GM12875 (cell line): ENCODE measurements around the gene ZNF234.
"Not testable (repeated sequence)": the region's sequence is repeated elsewhere in the genome, so short reads cannot be mapped to it uniquely, and the experiment has no call there.

Experiments used
- H3K4me3 ChIP-seq: one replicate; pipeline ENCODE4 v1.5.1; 2011; ENCODE audit warnings: low read depth, low read length, control low read depth
- TF ChIP-seq, protein P1 (sequence below): IDR thresholded peaks from 2 replicates; pipeline ENCODE4 v1.5.1; 2011; ENCODE audit warnings: low read depth, mild to moderate bottlenecking, control low read depth, inconsistent platforms, low read length, moderate library complexity, borderline replicate concordance; ENCODE audit not compliant: insufficient read depth

Gene ZNF234

DNA sequence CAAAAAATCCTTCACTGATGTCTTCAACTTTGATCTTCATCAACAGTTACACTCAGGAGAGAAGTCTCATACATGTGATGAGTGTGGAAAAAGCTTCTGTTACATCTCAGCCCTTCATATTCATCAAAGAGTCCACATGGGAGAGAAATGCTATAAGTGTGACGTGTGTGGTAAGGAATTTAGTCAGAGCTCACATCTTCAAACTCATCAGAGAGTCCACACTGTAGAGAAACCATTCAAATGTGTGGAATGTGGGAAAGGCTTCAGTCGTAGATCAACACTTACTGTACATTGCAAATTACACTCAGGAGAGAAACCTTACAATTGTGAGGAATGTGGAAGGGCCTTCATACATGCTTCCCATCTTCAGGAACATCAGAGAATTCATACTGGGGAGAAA lies 15.1 kb downstream of the ZNF234 start:
- TF ChIP-seq, protein P1, sequence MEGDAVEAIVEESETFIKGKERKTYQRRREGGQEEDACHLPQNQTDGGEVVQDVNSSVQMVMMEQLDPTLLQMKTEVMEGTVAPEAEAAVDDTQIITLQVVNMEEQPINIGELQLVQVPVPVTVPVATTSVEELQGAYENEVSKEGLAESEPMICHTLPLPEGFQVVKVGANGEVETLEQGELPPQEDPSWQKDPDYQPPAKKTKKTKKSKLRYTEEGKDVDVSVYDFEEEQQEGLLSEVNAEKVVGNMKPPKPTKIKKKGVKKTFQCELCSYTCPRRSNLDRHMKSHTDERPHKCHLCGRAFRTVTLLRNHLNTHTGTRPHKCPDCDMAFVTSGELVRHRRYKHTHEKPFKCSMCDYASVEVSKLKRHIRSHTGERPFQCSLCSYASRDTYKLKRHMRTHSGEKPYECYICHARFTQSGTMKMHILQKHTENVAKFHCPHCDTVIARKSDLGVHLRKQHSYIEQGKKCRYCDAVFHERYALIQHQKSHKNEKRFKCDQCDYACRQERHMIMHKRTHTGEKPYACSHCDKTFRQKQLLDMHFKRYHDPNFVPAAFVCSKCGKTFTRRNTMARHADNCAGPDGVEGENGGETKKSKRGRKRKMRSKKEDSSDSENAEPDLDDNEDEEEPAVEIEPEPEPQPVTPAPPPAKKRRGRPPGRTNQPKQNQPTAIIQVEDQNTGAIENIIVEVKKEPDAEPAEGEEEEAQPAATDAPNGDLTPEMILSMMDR, result no peak
- H3K4me3 ChIP-seq, result no peak overlapping the region

DNA sequence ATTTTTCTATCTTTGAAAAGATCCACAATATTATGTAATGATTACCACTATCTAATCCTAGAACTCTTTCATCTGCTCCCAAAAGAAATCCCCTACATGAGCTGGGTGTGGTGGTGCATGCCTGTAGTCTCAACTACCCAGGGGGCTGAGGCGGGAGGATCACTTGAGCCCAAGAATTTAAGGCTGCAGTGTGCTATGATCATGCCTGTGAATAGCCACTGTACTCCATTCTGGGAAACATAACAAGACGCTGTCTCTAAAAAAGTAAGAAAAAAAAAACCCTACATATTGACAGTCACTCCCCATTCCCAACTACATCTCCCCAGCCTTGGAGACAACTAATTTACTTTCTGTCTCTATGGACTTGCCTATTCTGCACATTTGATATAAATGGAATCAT lies 22.4 kb downstream of the ZNF234 start:
- TF ChIP-seq, protein P1, result no peak
- H3K4me3 ChIP-seq, result no peak overlapping the region

DNA sequence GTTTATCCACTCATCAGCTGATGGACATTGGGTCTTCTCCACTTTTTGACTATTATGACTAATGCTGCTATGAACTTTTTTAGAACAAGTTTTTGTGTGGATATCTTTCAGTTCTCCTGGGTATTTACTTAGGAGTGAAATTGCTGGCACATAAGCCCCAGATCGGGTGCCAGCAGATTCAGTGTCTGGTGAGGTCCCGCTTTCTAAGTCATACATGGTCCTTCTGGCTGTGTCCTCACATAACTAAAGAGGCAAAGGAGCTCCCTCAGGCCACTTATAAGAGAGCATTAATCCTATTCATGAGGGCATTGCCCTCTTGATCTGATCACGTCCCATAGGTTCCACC lies 22.9 kb downstream of the ZNF234 start:
- H3K4me3 ChIP-seq, result peak overlapping the region; percentile 68
- TF ChIP-seq, protein P1, result no peak

DNA sequence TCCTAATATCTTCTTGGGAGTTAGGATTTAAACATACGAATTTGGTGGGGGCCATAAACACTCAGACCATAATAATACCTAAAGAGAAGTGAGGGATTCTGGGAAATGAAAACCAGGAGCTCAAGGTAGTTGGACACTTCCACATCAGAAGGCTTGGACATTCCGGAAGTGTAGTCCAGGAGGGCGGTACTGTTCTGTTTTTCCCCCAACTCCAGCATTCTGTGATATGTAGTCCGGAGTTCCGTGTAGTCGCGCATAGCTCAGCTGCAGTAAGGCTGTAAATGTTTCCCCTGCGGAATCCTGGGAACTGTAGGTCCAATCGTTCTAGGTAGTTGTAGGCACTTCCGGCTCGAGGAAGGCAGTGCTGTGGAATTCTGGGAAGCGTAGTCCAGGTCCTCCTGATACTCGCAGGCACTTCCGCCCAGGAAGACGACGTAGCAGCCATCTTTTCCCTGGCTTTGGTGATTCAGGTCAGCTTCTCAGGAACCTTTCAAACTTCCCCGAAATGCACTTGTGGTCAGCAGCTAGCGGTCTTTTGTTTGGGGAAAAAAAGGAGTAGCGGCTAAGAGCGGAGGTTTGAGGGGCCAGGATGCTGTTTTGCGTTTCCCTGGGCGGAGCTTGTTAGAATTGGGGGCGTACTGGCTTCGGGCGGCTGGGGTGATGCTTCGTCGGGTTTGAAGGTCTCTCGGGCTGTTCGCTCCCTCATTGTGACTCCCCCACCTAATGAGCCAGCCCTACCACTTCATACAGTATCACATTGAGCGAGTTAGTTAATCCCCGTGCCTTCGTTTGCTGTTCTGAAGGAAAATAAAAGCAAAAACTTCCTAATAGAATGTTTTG lies 23.5 kb downstream of the ZNF234 start, which contains the start of gene ZNF226:
TSS of gene ZNF226 (plus strand) at position 428 of the 840 bp plus-strand sequence. CDS start 4,981 bp downstream, outside the sequence.
- TF ChIP-seq, protein P1, result no peak
- peak within 1 kb of the TSS; percentile 68 for H3K4me3 ChIP-seq

DNA sequence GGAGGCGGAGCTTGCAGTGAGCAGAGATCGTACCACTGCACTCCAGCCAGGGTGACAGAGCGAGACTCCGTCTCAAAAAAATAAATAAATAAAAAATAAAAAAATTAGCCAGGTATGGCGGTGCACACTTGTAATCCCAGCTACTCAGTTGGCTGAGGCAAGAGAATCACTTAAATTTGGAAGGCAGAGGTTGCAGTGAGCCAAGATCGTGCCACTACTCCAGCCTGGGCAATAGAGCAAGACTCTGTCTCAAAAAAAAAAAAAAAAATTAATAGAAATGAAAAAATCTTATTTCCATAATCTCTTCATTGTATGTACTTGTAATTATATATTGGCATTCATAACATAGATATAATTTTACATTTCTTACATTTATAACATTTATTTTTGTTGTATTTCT lies 29.3 kb downstream of the ZNF234 start:
- H3K4me3 ChIP-seq, result not testable (repeated sequence)

DNA sequence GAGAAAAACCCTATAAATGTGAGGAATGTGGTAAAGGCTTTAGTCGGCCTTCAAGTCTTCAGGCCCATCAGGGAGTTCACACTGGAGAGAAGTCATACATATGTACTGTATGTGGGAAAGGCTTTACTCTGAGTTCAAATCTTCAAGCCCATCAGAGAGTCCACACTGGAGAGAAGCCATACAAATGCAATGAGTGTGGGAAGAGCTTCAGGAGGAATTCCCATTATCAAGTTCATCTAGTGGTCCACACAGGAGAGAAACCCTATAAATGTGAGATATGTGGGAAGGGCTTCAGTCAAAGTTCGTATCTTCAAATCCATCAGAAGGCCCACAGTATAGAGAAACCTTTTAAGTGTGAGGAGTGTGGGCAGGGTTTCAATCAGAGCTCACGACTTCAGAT lies 35.2 kb downstream of the ZNF234 start:
- TF ChIP-seq, protein P1, result no peak
- H3K4me3 ChIP-seq, result no peak overlapping the region

DNA sequence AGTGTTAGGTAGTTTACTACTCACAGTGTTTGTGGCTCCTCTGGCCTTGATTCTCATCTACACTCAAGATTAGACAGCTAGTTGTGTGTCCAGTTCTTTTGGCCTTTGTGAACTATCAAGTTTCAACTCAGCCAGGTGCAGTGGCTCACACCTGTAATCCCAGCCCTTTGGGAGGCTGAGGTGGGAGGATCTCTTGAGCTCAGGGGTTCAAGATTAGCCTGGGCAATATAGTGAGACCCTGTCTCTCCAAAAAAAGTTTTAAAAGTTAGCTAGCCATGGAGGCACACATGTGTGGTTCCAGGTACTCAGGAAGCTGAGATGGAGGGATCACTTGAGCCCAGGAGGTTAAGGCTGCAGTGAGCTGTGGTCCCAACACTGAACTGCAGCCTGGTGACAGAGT lies 39.6 kb downstream of the ZNF234 start:
- H3K4me3 ChIP-seq, result no peak overlapping the region
- TF ChIP-seq, protein P1, result no peak

DNA sequence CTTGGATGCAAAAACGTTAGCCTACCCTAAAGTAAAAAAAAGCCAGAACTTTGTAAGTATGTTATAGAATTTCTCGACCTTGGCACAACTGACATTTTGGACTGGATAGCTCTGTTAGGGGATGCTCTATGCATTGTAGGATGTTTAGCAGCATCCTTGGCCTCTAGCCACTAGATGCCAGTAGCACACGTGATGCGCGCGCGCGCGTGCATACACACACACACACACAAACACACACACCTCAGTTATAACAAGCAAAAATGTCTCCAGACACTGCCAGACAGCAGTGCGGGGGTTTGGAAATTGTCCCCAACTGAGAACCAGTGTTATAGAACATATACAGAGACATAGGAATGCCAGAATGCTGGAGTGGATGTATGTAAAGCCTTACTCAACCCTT lies 40.8 kb downstream of the ZNF234 start:
- H3K4me3 ChIP-seq, result no peak overlapping the region

More for the DNA sequence above, 40.8 kb downstream of the ZNF234 start:
- TF ChIP-seq, protein P1, result no peak
